ENCODE data around the gene VSIG8.

GRCh38 chr1:159848326-159848725, 14.1 kb downstream of the VSIG8 start:
- TF ChIP-seq EZH2 (IDR thresholded peaks at IDR 0.05; ENCODE audit: low read depth, low read length, severe bottlenecking) (no peak), CTCF (IDR thresholded peaks at IDR 0.05; ENCODE audit: control extremely low read depth in 1 of 3, insufficient read depth in 1 of 3, low read depth in 1 of 3, low read length in 3 of 3) (no peak), MAFK (IDR thresholded peaks at IDR 0.05; ENCODE audit: low read depth, low read length) (no peak)
